KBM-7 (cell line): Measurements from ENCODE around the gene CHRD.
"Not testable (repeated sequence)": the region's sequence is repeated elsewhere in the genome, so short reads cannot be mapped to it uniquely, and the experiment has no call there.

ENCODE experiments used
- DNase-seq: peaks from one replicate; pipeline ENCODE4 v3.0.0-alpha.2; 2015
- in situ Hi-C: fragments of 300-500 bp; cut with MboI; formaldehyde crosslinking; loops from 2 replicates; pipeline ENCODE4 v1.14.3; 2020; ENCODE audit warnings: low sequenced_read_pairs, low pct_unique_long_range_greater_than_20kb, mixed read lengths

The CHRD gene

DNA sequence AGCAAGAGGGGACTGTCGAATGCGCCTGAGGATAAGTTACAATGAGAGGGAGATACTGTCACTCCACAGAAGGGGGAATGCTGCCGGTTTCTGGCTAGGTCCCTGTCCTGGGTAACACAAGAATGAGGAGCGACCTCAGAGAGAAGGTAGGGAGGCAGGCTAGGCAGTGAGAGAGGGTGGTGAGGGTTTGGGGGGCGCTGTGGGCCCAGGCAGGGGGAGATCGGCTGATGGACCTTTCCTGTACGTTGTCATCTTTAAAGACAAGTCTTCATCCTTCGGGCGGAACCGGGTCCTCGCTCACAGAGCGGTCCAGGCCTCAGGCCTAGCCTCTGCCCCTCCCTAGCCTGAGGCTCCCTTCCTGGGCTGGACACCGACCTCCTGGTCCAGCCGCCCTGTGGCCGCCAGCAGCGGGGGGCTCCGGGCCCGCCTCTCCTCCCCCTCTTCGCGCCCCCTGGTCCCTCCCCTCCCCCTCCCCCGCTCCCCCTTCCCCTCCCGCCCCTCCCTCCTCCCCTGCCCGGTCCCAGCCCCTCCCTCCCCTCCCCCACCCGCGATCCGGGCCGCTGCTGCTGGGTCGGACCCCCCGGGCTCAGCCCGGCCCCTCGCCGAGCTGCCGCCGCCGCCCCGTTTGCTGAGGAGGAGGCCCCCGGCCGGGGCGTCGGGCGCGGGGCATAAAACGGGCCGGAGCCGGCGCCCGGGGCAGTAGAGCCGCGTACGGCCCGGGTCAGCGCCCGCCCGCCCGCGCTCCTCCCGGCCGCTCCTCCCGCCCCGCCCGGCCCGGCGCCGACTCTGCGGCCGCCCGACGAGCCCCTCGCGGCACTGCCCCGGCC, at the start of gene CHRD:
CHRD (plus strand) TSS at position 697 of the 827 bp plus-strand sequence. CDS start 265 bp downstream, outside the sequence.
- DNase-seq, result no peak
- in situ Hi-C loops, result loop anchor here (25.0 kb wide), 1 partner anchor 158 kb away; no protein-coding TSS in a partner anchor

DNA sequence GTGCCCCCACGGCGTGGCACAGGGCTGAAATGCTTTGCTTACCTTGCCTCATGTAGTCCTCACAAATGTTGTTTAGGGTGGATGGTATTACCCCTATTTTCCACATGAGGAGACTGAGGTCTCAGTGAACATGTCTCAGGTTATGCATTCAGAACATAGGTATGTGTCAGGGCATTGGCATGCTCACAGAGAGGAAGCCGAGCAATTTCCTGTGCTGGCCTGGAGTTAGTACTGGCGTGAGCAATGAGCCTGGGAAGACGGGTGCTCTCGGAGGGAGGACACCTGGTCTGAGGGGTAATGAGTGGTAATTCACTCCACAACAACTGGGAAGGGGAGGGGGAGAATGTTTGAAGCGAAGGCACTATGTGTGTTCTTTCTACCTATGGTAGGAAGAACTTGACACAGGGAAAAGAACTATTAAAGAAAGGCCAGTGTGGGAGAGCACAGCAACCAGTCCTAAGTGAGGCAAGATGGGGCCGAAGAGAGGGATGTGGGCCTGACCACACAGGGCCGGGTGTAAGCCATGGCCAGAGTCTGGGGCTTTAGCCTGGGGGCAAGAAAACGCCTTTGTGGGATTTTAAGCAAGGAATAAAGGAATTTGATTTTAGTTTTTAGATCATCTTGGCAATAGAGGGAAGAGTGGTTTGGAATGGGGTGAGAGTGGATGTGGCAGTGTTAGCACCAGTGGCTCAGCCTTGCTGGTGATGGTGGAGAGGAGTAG, 47.3 kb upstream of the CHRD start:
- DNase-seq, result no peak
- in situ Hi-C loops, result no loop called here

DNA sequence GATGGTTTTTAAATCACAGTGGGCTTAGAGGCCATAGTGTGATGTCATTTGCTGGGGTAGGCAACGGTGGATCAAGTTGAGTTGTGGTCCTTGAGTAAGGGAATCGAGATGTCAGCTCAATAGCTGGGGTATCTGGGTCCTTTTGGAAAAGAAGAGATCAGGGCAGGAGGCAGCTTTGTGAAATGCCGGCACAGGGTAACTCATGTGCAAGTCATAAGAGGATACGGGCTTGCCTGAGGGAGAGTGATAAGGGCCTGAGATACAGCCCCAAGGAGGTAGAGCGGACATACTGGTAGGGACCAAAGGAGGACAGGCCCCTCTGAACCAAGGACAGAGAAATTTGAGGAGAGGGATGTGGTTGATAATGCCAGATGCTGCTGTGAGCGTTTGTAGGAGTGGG, 46.7 kb upstream of the CHRD start:
- DNase-seq, result no peak
- in situ Hi-C loops, result no loop called here

DNA sequence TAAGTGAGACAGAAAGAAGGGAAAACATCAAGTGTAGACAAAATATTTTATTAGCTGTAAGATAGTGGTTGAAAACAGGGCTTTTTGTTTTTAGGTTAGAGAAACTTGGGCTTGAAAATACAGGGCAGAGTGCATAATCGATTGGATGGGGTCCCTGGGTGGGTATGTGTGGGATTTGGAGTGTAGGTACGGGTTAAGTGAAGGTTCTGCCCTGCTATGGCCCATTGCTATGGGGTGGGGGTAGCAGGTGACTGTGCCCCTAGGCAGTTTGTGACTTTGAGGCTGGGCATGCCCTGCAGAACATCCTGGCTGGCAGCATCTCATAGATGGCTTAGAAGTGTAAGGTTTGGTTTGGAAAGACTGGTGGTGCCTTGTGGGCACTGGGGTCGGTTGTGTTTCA, 46.2 kb upstream of the CHRD start:
- in situ Hi-C loops, result no loop called here

DNA sequence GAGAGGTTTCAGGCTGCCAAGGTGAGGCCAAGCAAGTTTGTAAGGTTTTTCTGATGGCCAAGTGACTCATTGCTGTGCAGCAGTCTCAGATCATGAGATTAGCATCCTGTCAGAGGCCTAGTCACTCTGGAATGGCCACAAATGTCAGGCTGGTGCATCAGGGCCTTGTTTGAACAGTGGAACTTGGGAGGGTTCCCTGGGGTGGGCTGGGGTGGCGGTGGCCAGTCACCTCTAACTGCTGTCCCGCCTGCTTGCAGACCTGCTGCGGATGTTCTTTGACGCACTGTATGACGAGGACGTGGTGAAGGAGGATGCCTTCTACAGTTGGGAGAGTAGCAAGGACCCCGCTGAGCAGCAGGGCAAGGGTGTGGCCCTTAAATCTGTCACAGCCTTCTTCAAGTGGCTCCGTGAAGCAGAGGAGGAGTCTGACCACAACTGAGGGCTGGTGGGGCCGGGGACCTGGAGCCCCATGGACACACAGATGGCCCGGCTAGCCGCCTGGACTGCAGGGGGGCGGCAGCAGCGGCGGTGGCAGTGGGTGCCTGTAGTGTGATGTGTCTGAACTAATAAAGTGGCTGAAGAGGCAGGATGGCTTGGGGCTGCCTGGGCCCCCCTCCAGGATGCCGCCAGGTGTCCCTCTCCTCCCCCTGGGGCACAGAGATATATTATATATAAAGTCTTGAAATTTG, 45.2 kb upstream of the CHRD start:
- in situ Hi-C loops, result no loop called here

More for the DNA sequence above, 46.2 kb upstream of the CHRD start:
- DNase-seq, result no peak

DNA sequence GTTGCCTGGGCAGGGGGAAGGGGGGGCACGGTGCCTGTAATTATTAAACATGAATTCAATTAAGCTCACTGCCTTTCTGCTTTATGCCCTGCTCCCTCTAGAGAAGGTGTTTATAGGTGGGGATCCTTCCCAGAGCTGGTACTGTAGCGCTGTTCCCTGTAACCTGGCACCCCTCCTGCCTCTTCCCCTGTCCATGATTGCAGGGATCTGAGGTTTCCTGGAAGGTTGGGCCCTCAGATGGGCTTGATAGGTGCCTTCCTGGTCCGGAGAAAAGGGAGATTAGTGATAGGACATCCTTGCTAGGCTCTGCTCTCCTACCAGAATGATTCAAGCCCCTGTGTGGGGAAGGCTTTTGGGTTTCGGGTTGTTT, 44.6 kb upstream of the CHRD start:
- in situ Hi-C loops, result no loop called here
- no peak for DNase-seq

More for the DNA sequence above, 45.2 kb upstream of the CHRD start:
- no peak for DNase-seq

DNA sequence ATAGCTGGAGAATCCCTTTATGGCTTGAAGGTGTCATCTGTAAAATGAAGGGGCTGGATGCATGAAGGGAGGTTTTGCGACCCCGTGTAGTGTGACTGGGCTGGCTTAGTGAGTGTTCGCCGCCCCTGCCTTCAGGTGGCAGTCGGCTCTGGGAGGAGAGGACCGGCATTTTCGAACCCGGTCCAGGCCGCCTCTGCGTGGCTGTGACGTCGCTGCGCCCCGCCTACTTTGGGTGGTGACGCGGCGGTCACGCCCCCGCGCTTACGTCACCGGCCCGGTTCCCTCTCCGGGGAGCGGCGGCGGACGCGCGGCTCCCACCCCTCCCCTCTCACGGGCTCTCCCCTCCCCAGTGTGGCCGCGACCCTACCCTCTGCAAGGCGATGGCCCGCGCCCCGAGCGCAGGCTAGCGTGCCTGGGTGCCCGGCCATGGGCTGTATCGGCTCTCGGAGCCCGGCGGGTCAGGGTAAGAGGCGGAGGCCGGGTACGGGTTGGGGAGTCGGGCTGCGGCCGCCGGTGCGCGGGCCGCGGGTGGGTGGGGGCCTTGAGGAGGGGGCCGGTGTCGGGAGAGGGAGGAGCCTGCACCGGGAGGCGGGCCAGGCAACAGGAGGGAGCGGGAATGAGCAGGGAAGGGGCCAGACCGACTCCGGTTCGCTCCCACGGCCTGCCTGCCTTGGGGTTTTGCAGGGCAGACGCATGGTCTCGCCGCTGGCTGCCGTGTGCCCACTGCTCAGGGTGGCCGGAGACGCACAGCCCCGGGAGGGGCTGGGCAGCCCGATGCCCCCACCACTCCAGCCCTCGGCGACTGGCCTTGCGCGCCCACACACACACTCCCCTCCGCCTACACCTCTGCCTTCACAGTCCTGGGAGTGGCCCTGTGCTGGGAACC, 44.0 kb upstream of the CHRD start:
- no peak for DNase-seq

DNA sequence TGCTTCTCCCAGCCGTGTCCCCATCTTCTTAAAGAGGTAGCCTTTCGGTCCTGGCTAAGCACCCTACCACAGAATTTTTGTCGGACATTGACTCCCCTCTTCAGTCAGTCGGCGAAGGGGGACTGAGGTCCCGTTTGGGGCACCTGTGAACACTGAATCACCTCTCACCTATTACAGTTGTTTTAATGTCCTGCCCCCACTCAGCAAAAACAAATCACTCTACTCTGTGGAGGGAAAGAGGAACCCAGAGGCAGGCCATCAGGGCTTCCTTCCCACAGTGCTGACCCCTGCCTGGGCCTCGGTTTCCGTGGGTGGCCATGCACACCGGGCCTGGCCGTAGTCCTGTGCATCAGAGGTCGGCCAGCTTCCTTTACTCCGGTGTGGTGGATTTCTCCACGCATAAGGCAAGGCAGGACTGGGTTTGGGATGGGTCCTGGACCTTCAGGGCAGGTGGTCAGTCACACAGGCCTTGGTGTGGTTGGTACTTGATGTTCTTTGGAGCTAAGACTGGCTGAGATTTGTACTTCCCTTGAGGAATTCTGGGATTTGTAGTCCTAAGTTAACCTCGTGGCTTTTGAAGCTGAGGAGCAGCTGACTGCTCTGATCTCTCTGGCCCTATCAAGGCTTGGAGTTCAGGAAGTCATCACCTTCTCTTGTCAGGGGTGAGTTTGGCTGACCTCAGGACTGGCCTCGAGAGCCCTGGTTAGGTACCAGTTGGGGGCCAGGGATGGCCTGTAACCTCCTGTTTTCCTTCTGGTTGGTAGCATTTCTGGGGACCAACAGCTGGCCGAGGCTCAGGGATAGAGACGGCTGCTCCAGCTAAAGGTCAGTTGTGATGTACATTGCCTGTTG, 43.1 kb upstream of the CHRD start:
- no peak for DNase-seq
- in situ Hi-C loops, result no loop called here

More for the DNA sequence above, 44.0 kb upstream of the CHRD start:
- in situ Hi-C loops, result no loop called here

DNA sequence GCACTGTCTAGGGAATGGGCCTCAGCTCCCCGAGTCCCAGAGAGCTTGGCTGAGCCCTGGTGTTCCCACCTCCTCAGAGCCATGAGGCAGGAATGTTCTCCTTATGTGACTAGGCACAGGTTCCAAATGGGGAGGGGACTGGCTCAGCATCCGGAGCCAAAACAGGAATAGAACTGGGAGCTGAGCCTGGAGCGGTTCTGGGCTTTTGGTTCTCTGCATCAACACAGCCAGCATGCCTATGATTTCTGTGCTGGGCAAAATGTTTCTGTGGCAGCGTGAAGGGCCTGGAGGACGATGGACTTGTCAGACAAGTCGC, 42.5 kb upstream of the CHRD start, which contains the start of gene FAM131A:
FAM131A (plus strand) TSS at position 202 of the 316 bp plus-strand sequence; CDS start at position 233, 31 bp downstream.
- in situ Hi-C loops, result no loop called here
- DNase-seq, result no peak

DNA sequence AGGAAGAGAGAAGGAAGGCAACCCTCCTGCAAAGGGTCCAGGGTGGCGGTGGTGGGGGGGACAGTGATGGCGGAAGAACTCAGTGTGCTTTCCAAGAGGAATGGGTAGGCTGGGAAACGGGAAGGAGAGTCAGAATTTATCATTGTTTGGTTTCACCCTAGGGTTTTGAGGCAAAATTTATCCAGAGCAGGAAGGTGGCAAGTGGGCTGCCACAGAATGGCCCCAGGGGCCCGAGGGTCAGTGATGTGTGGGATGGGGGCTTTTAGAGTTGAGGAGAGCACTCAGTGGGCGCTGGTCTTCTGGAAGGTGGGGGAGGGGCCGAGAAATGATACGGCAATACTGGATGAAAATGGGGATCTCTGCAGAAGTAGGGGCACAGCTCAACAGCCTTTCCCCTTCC, 41.9 kb upstream of the CHRD start:
- in situ Hi-C loops, result no loop called here

DNA sequence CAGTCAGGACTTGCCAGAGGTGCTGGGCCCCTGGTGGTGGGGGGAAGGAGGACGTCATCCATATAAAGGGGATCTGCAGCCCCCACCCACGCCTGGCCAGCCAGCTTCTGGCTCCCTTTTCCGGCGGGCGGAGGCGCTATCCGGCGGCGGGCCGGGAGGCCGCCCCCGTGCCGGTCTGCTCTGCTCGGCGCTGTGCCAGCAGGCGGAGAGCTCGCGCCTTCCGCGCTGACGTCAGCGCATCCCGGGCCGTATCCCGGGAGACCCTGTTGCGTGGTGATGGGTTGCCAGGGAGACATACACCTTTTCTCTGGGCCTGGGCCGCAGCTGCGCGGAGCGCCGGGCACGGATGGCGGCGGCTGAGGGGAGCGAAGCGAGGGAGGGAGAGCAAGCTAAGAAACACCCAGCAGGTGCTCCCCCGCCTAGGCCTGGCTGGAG, 41.3 kb upstream of the CHRD start:
- DNase-seq, result no peak
- in situ Hi-C loops, result no loop called here

More for the DNA sequence above, 41.9 kb upstream of the CHRD start:
- no peak for DNase-seq

DNA sequence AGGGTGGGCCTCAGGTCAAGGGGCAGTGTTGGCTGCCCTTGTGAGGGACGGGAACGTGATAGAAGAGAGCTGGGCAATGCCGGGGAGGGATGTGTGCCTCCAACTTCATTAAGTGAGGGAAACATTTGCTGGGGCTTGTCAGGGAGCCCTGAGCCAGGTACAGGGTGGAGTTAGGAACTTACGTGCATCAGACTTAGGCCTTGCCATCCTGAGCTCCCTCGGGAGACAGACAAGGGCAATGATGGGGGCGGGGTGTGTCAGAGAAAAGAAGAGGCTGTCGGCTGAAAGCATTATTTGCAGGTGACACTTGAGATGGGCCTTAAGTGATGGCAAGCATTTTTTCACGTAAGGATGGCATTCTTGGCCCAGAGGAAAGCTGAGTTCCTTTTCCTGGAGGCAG, 40.9 kb upstream of the CHRD start:
- in situ Hi-C loops, result no loop called here
- DNase-seq, result no peak

DNA sequence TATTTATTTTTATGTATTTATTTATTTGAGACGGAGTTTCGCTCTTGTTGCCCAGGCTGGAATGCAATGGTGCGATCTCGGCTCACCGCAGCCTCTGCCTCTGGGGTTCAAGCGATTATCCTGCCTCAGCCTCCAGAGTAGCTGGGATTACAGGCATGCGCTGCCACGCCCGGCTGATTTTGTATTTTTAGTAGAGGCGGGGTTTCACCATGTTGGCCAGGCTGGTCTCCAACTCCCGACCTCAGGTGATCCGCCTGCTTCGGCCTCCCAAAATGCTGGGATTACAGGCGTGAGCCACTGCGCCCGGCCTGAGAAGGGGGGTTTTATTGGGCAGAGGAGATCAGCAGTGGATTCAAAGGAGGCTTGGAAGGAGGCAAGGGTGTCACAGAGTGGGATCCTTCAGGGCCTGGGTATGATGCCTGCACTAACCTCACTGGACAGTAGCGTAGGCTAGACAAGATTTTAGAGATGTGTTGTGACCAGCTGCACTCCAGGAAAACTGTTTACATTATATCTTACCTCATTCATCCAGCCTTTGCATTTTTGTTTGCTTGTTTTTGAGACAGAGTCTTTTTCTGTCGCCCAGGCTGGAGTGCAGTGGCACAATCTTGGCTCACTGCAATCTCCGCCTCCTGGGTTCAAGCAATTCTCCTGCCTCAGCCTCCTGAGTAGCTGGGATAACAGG, 40.3 kb upstream of the CHRD start:
- DNase-seq, in situ Hi-C loops: not testable (repeated sequence)

DNA sequence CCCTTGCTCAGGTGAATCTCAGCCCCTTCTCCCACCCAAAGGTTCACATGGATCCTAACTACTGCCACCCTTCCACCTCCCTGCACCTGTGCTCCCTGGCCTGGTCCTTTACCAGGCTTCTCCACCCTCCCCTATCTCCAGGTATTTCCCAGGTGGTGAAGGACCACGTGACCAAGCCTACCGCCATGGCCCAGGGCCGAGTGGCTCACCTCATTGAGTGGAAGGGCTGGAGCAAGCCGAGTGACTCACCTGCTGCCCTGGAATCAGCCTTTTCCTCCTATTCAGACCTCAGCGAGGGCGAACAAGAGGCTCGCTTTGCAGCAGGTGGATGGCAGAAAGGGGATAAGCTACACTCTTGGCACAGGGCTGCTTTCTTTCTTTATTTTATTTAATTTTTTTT, 37.9 kb upstream of the CHRD start:
- in situ Hi-C loops, result no loop called here
- DNase-seq, result no peak

DNA sequence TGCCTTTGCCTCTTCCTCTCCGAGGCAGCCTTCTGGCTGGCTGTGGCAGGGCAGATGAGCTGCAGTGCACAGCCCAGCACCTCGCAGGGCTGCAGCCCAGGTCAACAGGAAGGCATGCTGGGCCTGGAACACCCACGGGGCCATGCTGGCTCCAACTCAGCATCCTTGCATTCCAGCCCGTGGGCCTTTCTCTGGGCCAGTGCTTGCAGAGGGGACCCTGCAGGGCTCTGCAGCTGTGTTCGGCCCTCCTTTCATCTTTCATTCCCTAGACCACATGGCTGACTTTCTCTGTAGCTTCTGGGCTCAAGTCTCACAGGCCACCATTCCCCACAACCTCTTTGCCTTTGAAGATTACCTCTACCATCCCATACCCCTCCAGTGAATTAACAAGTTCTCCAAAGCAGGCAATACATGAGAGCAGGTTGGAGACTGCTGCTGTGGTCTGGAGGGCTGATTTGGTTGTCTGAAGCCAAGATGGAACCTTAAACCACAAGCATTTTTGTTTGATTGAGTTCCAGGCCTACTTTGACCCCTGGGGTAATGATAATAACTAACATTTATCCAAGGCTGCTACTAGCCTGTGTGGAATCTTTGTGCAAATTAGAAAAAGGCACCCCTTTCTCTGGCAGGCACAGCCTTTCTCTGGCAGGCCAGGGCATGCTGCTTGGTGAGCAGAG, 36.5 kb upstream of the CHRD start:
- DNase-seq, result no peak
- in situ Hi-C loops, result no loop called here

DNA sequence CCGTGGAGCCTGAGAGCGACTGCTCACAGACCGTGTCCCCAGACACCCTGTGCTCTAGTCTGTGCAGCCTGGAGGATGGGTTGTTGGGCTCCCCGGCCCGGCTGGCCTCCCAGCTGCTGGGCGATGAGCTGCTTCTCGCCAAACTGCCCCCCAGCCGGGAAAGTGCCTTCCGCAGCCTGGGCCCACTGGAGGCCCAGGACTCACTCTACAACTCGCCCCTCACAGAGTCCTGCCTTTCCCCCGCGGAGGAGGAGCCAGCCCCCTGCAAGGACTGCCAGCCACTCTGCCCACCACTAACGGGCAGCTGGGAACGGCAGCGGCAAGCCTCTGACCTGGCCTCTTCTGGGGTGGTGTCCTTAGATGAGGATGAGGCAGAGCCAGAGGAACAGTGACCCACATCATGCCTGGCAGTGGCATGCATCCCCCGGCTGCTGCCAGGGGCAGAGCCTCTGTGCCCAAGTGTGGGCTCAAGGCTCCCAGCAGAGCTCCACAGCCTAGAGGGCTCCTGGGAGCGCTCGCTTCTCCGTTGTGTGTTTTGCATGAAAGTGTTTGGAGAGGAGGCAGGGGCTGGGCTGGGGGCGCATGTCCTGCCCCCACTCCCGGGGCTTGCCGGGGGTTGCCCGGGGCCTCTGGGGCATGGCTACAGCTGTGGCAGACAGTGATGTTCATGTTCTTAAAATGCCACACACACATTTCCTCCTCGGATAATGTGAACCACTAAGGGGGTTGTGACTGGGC, 35.1 kb upstream of the CHRD start:
- in situ Hi-C loops, result no loop called here
- no peak for DNase-seq
